Endothelial cell of umbilical vein (primary cell): ENCODE data around the gene ADCY2. TPM values are rescaled to one million over a fixed set of nuclear protein-coding genes. Genes with fewer than 3 reads are reported as not detected.

Source experiments
- BruUV-seq: library from RNA; stranded (reverse); fragments of 400-500 nt; replicated peaks from 2 replicates; lab custom pipeline; 2021; lab: Mats Ljungman, UMichigan
- CTCF ChIA-PET: fragments of 300-600, 350-600 bp; sonication (Branson Sonifier 250); formaldehyde crosslinking; loops from one replicate; lab custom pipeline; 2021; ENCODE audit warnings: antibody characterized with exemption, inconsistent platforms; lab: Charles Lee
- POLR2A ChIA-PET: fragments of 300-600, 350-600 bp; sonication (Branson Sonifier 250); formaldehyde crosslinking; loops from one replicate; lab custom pipeline; 2021; ENCODE audit warnings: antibody characterized with exemption, inconsistent platforms; lab: Charles Lee
- DNase-seq: peaks from one replicate; pipeline ENCODE4 v3.0.0-alpha.2; 2011; ENCODE audit warnings: low read depth, low spot score
- FAIRE-seq: peaks from 2 replicates; lab custom pipeline; 2011; peaks lifted over from hg19 to GRCh38; lab: Jason Lieb, UNC
- H2AFZ ChIP-seq: 2 replicates; pipeline ENCODE4 v1.6.0; 2012; ENCODE audit warnings: low read depth, low read length, control low read depth, inconsistent platforms
- H3K27ac ChIP-seq: 2 replicates; pipeline ENCODE4 v1.5.1; 2011; ENCODE audit warnings: low read depth, mild to moderate bottlenecking, control low read depth, low read length, moderate library complexity; ENCODE audit not compliant: insufficient read depth
- H3K27me3 ChIP-seq, 2 experiments: 2 replicates each; pipeline versions ENCODE4 v1.6.0 to v1.6.1; 2011; ENCODE audit warnings: low read length in 2 of 2, mixed read lengths in 1 of 2; ENCODE audit not compliant: control insufficient read depth in 2 of 2, insufficient read depth in 2 of 2
- H3K36me3 ChIP-seq, 2 experiments: 2 replicates in 1 of 2; 3 replicates in 1 of 2; pipeline ENCODE4 v1.5.1; 2011; ENCODE audit warnings: low read length in 2 of 2, mild to moderate bottlenecking in 1 of 2, moderate library complexity in 1 of 2; ENCODE audit not compliant: control insufficient read depth in 2 of 2, insufficient read depth in 2 of 2; ENCODE audit errors: extremely low read depth in 1 of 2
- H3K4me1 ChIP-seq: 3 replicates; pipeline ENCODE4 v1.5.1; 2011; ENCODE audit warnings: mild to moderate bottlenecking, low read length; ENCODE audit not compliant: control insufficient read depth, insufficient read depth; ENCODE audit errors: extremely low read depth
- H3K4me2 ChIP-seq: 2 replicates; pipeline ENCODE4 v1.6.1; 2011; ENCODE audit warnings: low read length, control low read depth, mixed read lengths; ENCODE audit not compliant: insufficient read depth
- H3K4me3 ChIP-seq, 3 experiments: fragments of 200-600 bp in 1 of 3; sonication (generic), shearing (Covaris generic) in 1 of 3; replicated peaks in 1 of 3; 2 replicates each; pipeline ENCODE4 v1.5.1; 2011 to 2016; ENCODE audit warnings: control low read depth in 3 of 3, low read length in 3 of 3, mild to moderate bottlenecking in 2 of 3, inconsistent platforms in 1 of 3, low read depth in 1 of 3, moderate library complexity in 1 of 3; ENCODE audit not compliant: insufficient read depth in 1 of 3
- H3K79me2 ChIP-seq: 2 replicates; pipeline ENCODE4 v1.6.0; 2012; ENCODE audit warnings: low read length, inconsistent platforms; ENCODE audit not compliant: control insufficient read depth, insufficient read depth
- H3K9ac ChIP-seq: replicated peaks from 2 replicates; pipeline ENCODE3; 2011; ENCODE audit warnings: low read length, control low read depth; ENCODE audit not compliant: insufficient read depth; ENCODE audit errors: extremely low read depth
- H3K9me1 ChIP-seq: replicated peaks from 3 replicates; pipeline ENCODE4 v1.6.0; 2011; ENCODE audit warnings: mild to moderate bottlenecking, low read length; ENCODE audit not compliant: control insufficient read depth, insufficient read depth; ENCODE audit errors: extremely low read depth
- H3K9me3 ChIP-seq: replicated peaks from 2 replicates; pipeline ENCODE4 v1.5.1; 2012; ENCODE audit warnings: low read length, inconsistent platforms; ENCODE audit not compliant: control insufficient read depth, insufficient read depth
- H4K20me1 ChIP-seq: replicated peaks from 2 replicates; pipeline ENCODE3; 2011; ENCODE audit warnings: mild to moderate bottlenecking, low read length; ENCODE audit not compliant: control insufficient read depth, insufficient read depth; ENCODE audit errors: extremely low read depth
- CTCF ChIP-seq, 2 donors: IDR thresholded peaks; 1 replicate in 1 of 2; 2 replicates in 1 of 2; pipeline ENCODE4 v1.5.1; 2011; ENCODE audit warnings: low read length in 2 of 2, mild to moderate bottlenecking in 2 of 2, moderate library complexity in 2 of 2, control low read depth in 1 of 2, inconsistent platforms in 1 of 2, low read depth in 1 of 2; ENCODE audit not compliant: insufficient read depth in 1 of 2; ENCODE audit errors: extremely low read depth in 1 of 2
- EZH2 ChIP-seq: IDR thresholded peaks from 2 replicates; pipeline ENCODE4 v1.6.1; 2012; ENCODE audit warnings: borderline replicate concordance, low read depth, mild to moderate bottlenecking, moderate library complexity, low read length, inconsistent platforms; ENCODE audit not compliant: severe bottlenecking
- FOS ChIP-seq: IDR thresholded peaks from 2 replicates; pipeline ENCODE4 v1.6.1; 2011; ENCODE audit warnings: mild to moderate bottlenecking, low read length, moderate library complexity, borderline replicate concordance; ENCODE audit not compliant: insufficient read depth
- GATA2 ChIP-seq: IDR thresholded peaks from 2 replicates; pipeline ENCODE4 v1.7.0; 2011; ENCODE audit warnings: low read depth, mild to moderate bottlenecking, moderate library complexity, mixed read lengths, low read length; ENCODE audit not compliant: insufficient read length, insufficient read depth
- JUN ChIP-seq: IDR thresholded peaks from 2 replicates; pipeline ENCODE4 v1.6.1; 2011; ENCODE audit warnings: borderline replicate concordance, low read depth; ENCODE audit not compliant: insufficient read length, insufficient read depth
- MAX ChIP-seq: IDR thresholded peaks from 2 replicates; pipeline ENCODE4 v1.6.1; 2011; ENCODE audit not compliant: insufficient read depth, insufficient read length
- MYC ChIP-seq: IDR thresholded peaks from one replicate; pipeline ENCODE4 v1.6.1; 2011; ENCODE audit warnings: mild to moderate bottlenecking, low read depth, low read length
- POLR2A ChIP-seq: IDR thresholded peaks from 2 replicates; pipeline ENCODE4 v1.6.1; 2012; ENCODE audit warnings: low read depth, mild to moderate bottlenecking, control low read depth, low read length
- POLR2AphosphoS5 ChIP-seq: IDR thresholded peaks from 2 replicates; pipeline ENCODE4 v1.6.1; 2012; ENCODE audit warnings: low read depth, mild to moderate bottlenecking, control low read depth, low read length, moderate library complexity; ENCODE audit not compliant: insufficient read depth
- dilution Hi-C: fragments of 300-500 bp; cut with MboI; formaldehyde crosslinking; loops from one replicate; pipeline ENCODE4 v1.15.0; 2019; ENCODE audit warnings: low sequenced_read_pairs; ENCODE audit not compliant: extremely low pct_ligation_motif_present
- intact Hi-C: fragments of 100-400 bp; cut with micrococcal nuclease; formaldehyde crosslinking; loops from one replicate; pipeline ENCODE4 v1.10.0; 2022
- polyA plus RNA-seq, 4 experiments: library from polyadenylated mRNA; depleted of rRNA in 3 of 4; stranded (reverse) in 3 of 4; unstranded in 1 of 4; fragments of >200 nt; gene quantifications; 2 replicates each; pipeline versions ENCODE4 v1.2.1 to v1.2.3, GENCODE V29; 2011 to 2012; ENCODE audit warnings: missing spikeins in 1 of 4
- total RNA-seq: library from RNA; stranded (reverse); gene quantifications from 2 replicates; pipeline ENCODE4 v1.2.3, GENCODE V29; 2021

The ADCY2 gene
- total and polyA plus RNA-seq, 2 donors (not counting 3 experiments of a cell fraction or from before 2014, with no cell fraction given) = under 0.01 TPM; not detected in 1

- Histone ChIP-seq H3K27me3 (no peaks in the 10 kb centered on the region), H4K20me1 (no peaks in the 10 kb centered on the region), H3K27ac (no peak overlapping the region), H3K36me3 (no peaks in the 10 kb centered on the region), H3K9me1 (no peaks in the 10 kb centered on the region), H3K79me2 (no peaks in the 10 kb centered on the region), H3K9me3 (peaks cover 6% of the 10 kb centered on the region), H3K9ac (no peak overlapping the region), H2AFZ (no peak overlapping the region), H3K4me1 (no peaks in the 10 kb centered on the region), H3K4me2 (no peak overlapping the region), H3K4me3 (no peak overlapping the region)
- CTCF ChIA-PET = no interaction called here
- FAIRE-seq (no peak), DNase-seq (no peak)
- dilution Hi-C loops (no loop called here), intact Hi-C loops (no loop called here)
- no TSS peak for BruUV-seq
- POLR2A ChIA-PET = no interaction called here
- TF ChIP-seq EZH2 (no peak), POLR2A (no peak), MYC (no peak), MAX (no peak), GATA2 (no peak), JUN (no peak), FOS (no peak), POLR2AphosphoS5 (no peak), CTCF (IDR thresholded peaks at IDR 0.05; ENCODE audit: extremely low read depth in 1 of 2, insufficient read depth in 1 of 2, low read depth in 1 of 2, low read length in 2 of 2) (no peak)
Observed at GRCh38 chr5:7662289-7662688, 266.4 kb downstream of the ADCY2 start.
